Stimulated activated CD8-positive, alpha-beta memory T cell treated with anti-CD3 and anti-CD28 coated beads, Interleukin-12 subunit alpha, Interleukin-12 subunit beta, amount 100 ng/mL, for 24 hours (primary cell): ENCODE results near the gene PKD1.

ENCODE experiments used
- DNase-seq: peaks from one replicate; pipeline ENCODE4 v3.0.0-alpha.2; 2020; ENCODE audit errors: extremely low read depth

Gene PKD1

GRCh38 chr16:2046893-2047329, 88.8 kb downstream of the PKD1 start:
- no peak for DNase-seq

- DNase-seq = no peak
These were observed 89.5 kb downstream of the PKD1 start for GRCh38 chr16:2045965-2046892.

GRCh38 chr16:2044541-2044940, 91.2 kb downstream of the PKD1 start:
- DNase-seq = no peak

DNA sequence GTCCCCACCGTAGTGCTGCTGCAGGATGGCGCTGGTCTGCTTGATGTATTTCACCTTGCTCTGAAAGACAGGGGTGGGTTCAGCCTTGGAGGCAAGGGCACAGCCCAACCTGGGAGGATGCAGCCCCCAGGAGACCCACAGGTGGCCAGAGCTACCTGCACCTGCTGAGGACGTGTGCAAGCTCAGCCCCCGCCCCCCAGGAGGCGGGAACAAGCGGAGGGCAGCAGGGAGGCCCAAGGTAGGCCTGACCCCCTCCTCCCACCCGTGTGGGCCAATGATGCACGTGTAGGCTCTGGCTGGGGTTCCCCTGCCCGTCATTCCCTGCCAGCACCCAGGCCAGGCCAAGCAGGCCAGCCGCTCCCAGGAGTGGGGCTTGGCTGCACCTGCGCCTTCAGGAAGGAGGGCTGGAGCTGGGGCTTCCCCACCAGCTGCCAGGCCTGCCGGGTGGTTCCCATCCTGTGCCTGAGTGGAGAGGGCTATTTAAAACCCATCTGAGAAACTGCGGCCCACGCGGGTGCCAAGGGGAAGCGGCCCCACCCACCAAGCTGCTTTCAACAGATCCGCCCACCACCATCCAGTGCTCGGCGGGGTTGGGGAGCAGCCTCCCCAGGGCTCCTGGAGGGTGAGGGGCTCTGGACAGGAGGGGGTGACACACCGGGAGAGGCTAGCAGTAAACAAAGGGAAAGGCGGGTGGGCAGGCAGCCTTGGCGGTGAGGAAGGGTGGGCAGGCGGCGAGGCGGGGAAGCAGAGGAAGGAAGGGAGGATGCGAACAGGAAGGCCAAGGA, 91.8 kb downstream of the PKD1 start:
- no peak for DNase-seq

GRCh38 chr16:2042986-2043666, 92.6 kb downstream of the PKD1 start:
- no peak for DNase-seq

- DNase-seq = no peak
These were observed 93.3 kb downstream of the PKD1 start for GRCh38 chr16:2042171-2042985.

GRCh38 chr16:2040787-2041522, 94.7 kb downstream of the PKD1 start:
- DNase-seq = no peak

DNA sequence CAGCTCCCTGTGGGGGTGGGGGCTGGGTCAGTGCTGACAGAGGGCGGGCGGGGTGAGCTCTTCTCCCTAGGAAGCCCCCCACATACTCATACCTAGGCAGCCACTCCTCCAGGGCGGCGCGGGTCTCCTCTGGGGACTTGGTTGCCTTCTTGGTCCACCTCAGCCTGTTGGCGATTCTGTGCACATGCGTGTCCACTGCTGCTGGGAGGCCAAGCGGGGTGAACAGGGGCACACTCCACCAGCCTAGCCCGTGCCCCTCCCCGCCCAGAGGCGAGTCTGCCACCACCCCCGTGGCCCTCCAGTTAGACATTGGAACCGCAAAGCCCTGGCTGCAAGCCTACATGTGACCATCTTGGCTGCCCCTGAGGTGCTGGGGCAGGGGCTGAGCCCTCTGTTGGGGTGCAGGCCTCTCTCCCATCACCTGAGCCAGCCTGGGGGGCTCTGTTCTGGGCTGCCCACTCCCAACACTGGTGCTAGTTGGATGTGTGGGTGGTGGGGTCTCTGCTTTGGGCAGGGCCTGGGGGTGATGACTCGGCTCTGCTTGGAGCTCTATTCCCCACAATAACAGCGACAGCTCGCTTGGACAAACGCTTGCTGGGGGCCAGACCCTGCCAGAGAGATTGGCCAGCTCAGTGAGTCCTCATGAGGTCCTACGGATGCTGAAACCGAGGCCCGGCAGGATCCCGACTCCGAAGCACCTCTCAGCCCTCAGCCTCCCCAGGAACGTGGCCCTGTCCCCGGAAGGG, 95.5 kb downstream of the PKD1 start:
- DNase-seq = no peak

DNA sequence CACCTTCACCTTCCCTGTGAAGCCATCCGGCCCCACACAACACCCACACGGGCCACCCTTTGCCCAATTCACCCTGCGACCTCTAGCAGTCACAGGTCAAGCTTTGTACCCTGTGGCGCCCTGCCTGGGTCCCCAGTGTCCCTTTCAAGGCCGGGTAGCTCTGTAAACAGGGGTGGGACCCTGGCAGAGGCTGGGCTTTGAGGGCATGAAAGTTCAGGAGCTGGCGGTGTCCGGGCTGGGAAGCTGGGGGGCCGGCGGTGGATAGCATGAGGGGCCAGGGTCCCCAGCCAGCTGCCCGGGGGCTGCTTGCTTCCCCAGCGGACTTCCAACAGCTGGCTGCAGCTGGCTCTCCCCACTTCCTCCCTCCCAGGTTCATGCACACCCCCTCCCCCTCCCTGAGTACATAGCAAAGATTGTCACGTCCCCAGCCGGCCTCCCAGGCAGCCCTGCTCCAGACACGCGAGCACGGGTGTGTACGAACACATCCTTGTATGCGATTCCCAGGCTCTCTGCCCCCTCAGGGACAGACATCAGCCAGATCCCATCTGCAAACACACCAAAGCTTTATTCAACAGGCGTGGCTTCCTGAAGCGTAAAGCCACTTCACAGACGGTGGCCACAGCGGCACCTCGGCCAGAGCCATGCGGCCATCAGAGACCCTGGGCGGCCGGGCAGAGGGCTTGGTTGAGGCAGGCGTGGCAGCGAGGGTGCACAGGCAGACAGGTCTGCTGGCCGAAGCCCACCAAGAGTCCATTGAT, 96.2 kb downstream of the PKD1 start:
- no peak for DNase-seq
